GM18502 (cell line): ENCODE measurements around the gene ARRB2.
"Not testable (repeated sequence)": the region's sequence is repeated elsewhere in the genome, so short reads cannot be mapped to it uniquely, and the experiment has no call there.

ENCODE experiments used
- ATAC-seq: cut with Tn5 transposase; IDR thresholded peaks from one replicate; pipeline ENCODE4 v1.9.1; 2021; ENCODE audit warnings: mild to moderate bottlenecking; ENCODE audit not compliant: unreplicated experiment, poor library complexity

ARRB2 gene

GRCh38 chr17:4699401-4700056 lies 10.9 kb upstream of the ARRB2 start:
- not testable (repeated sequence) for ATAC-seq

GRCh38 chr17:4701116-4701515 lies 9.3 kb upstream of the ARRB2 start:
- ATAC-seq, result no peak

- no peak for ATAC-seq
These were observed 7.1 kb upstream of the ARRB2 start for GRCh38 chr17:4703330-4703691.

DNA sequence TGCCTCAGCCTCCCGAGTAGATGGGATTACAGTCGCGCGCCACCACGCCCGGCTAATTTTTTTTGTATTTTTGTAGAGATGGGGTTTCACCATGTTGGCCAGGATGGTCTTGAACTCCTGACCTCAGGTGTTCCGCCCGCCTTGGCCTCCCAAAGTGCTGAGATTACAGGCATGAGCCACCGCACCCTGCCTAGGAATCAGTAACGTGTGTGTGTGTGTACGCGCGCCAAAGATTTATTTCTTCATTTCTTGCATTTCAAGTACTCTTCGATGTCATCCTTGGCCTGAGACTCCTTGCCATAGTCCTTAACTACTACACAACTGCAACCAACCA lies 5.9 kb upstream of the ARRB2 start:
- ATAC-seq, result not testable (repeated sequence)

DNA sequence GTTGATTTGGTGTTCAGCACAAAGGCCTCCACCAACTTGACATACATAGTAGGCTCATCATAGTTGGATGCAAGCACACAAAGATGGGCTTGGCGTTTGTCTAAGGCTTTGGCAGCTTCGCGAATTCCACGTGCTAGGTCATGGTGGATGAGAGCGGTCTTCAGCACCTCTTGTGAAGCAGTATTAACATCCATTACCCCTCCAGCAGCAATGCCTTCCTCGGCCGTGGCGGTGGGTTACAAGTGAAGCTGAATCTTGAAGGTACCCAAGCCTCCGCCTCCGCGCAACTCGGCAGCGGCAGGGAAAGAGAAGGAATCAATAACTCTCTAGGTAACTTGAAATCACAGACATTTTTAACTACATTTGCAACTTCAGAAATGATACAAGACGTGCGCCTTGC lies 5.4 kb upstream of the ARRB2 start:
- ATAC-seq, result no peak

- no peak for ATAC-seq
These were observed 4.3 kb upstream of the ARRB2 start for GRCh38 chr17:4706121-4706520.

DNA sequence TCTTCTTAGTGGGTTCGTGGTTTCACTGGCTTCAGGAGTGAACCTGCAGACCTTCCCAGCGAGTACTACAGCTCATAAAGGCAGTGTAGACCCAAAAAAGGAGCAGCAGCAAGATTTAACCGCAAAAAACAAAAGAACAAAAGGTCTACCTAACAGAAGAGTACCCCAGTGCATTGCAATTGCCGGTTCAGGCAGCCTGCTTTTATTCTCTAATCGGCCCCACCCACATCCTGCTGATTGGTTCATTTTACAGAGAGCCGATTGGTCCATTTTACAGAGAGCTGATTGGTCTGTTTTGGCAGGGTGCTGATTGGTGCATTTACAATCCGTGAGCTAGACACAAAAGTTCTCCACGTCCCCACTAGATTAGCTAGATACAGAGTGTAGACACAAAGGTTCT lies 2.0 kb upstream of the ARRB2 start:
- no peak for ATAC-seq

DNA sequence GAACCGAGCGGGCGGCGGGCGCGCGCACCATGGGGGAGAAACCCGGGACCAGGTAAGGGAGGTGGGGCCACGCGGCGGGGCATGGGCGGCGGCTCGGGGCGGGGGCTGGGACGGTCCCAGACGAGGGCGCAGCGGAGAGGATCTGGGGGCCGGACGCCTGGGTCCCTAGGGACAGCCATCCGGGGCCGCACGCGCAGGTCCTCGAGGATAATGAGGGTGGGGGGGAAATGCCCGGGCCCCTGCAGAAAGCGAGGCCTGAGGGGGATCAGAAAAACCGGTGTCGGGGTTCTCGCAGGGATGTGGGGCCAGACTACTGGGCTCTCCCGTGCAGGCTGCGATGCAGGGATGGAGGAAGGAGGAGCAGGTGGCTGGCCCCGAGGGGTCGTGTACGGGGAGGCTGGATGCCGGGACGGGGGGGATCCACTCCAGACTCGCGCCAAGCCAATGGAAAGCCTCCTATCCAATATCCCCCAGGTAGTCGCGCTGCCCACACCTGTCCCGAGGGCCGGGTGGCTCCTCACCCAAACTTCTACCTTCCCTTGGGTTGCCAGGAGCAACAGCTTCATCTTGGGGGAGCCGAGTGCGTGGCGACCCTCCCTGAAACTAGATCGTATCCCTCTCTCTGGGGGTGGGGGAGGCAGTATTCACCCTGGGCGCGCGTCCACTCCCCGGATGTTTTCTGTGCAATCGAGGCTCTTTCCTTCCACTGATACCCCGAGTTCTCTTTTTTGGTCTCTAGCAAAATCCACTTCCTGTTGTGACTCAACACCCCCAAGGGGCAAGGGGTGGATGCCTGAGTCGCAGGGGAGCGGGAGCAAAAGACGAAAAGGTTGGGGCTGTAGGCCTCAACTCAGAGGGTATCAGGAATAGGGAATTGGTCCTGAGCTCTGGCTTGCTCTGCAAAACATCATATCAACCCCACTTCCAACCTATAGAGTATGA lies 532 bp downstream of the ARRB2 start:
- no peak for ATAC-seq

DNA sequence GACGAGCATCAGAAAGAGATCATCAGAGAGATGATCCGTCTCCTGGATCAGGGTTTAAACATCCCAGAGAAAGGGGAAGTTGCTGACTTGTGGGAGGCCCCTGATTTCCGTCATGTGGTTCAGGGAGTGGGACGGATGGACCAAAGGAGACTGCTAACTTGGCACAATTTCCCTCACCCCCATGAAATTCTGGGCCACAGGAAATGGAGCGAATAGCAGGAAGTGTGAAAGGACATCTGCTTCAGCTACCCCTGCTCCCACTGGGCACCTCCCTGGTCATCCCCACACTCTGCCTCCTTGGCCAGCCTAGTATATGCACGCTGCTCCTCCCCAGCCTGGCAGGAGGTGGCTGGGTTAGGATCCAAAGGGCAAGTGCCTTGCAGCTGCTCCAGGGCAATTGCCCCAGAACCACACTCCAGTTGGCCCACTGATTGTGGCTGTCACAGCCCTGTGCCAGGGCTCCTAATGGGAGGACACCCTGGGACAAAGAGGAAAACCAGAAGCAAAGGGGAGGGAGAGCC lies 1.3 kb downstream of the ARRB2 start:
- no peak for ATAC-seq

DNA sequence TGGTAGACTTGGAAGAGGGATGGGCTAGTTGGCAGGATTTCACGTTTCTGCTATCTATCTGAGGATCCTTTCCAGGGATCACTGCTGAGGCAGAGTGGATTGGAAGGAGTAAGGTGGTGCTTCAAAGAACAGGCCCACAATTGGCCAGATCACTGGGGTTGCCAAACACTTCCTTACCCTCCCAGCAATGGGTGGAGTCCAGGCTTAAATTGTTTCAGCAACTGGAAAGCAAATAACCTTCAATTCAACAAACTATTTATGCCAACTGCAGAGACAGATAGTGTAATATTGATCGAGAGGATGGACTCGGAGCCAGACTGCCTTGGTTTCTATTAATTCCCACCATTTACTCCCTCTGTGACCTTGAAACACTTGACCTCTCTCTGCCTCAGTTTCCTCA lies 2.1 kb downstream of the ARRB2 start:
- no peak for ATAC-seq

GRCh38 chr17:4714340-4715062 lies 4.1 kb downstream of the ARRB2 start:
- not testable (repeated sequence) for ATAC-seq

DNA sequence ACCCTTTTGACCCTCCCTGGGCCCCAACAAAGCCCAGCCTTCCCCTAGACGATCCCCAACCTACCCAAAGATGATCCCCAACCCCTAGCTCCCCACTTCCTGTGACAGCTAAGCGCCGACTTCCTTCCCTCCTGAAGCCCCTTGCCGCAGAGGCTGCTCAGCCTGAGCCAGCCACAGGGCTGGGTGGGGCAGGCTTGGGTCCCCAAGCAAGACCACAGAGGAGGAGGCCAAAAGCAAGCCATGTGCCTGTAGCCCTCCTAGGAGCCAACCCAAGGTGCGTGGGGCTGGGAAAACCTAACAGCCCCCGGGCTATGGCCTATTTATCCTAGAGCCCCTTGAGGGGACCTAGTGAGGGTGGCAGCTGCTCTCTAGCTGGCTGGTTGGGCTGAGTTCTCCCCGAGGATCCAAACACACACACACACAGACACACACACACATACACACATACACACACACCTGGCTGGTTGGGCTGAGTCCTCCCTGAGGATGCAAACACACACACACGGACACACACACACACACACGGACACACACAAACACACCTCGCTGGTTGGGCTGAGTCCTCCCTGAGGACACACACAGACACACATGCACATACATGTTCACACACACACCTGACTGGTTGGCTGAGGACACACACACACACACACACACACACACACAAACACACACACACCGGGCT lies 4.8 kb downstream of the ARRB2 start:
- no peak for ATAC-seq

DNA sequence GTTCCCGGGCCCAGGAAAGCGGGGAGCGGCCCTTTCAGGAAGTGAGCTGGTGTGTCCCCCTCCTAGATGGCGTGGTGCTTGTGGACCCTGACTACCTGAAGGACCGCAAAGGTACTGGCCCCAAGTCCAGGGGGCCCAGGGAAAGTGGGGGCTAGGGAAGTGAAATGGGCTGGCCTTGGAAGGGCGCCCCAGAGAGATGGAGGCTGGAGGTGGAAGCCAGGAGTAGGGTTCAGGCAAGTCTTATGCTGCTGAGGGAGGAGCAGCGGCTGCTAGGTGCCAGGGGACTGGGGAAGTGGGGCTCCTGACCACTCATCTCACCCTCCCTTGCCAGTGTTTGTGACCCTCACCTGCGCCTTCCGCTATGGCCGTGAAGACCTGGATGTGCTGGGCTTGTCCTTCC lies 5.6 kb downstream of the ARRB2 start:
- ATAC-seq, result no peak

DNA sequence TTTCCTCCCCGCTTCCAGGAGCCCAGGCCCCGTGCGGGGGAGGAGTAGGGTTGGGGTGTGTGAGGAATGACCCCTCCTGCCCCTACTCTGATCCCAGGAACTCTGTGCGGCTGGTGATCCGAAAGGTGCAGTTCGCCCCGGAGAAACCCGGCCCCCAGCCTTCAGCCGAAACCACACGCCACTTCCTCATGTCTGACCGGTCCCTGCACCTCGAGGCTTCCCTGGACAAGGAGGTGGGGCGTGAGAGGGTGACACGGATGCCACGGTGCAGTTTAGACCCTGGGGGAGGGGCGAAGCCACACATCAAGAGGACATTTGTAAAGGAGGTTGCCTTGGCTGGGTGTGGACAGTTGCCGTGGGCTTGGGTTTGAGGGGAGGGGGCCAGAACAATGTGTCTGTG lies 7.4 kb downstream of the ARRB2 start:
- ATAC-seq, result no peak

GRCh38 chr17:4718276-4718675 lies 7.8 kb downstream of the ARRB2 start:
- no peak for ATAC-seq

- ATAC-seq, result no peak
These were observed 8.7 kb downstream of the ARRB2 start for GRCh38 chr17:4719146-4719545.

DNA sequence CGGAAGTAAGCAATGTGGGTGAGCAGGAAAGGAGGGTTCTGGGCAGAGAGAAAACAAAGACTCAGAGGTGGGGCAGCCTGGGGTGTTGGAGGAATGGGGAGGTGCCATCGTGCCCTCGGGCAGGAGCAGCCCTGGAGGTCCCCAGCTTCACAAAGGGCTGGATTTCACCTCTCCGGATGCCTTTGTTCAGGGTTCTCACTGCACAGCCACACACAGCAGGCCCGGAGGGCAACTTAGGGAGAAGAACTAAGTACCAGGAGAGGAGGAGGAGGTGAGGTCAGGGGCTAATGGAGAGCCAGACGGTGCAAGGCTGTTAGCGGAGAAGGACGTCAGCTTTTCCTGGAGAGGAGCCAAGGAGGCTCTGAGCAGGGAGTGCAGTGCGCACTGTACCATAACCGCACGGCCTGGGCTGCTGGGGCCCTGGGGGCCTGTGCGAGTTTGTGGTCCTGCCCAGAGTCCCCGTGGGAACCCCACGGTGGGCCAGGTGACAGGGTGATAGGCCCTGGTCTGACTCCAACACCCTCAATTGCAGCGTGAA lies 9.3 kb downstream of the ARRB2 start:
- ATAC-seq, result no peak

DNA sequence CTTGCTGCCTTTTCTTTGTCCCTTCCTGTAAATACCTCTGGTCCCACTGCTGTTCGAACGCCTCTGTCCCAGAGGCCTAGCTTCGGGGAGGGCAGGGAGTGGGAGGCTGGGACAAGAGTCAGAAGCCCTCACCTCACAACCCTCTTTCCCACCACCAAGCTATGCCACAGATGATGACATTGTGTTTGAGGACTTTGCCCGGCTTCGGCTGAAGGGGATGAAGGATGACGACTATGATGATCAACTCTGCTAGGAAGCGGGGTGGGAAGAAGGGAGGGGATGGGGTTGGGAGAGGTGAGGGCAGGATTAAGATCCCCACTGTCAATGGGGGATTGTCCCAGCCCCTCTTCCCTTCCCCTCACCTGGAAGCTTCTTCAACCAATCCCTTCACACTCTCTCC lies 10.4 kb downstream of the ARRB2 start:
- no peak for ATAC-seq

DNA sequence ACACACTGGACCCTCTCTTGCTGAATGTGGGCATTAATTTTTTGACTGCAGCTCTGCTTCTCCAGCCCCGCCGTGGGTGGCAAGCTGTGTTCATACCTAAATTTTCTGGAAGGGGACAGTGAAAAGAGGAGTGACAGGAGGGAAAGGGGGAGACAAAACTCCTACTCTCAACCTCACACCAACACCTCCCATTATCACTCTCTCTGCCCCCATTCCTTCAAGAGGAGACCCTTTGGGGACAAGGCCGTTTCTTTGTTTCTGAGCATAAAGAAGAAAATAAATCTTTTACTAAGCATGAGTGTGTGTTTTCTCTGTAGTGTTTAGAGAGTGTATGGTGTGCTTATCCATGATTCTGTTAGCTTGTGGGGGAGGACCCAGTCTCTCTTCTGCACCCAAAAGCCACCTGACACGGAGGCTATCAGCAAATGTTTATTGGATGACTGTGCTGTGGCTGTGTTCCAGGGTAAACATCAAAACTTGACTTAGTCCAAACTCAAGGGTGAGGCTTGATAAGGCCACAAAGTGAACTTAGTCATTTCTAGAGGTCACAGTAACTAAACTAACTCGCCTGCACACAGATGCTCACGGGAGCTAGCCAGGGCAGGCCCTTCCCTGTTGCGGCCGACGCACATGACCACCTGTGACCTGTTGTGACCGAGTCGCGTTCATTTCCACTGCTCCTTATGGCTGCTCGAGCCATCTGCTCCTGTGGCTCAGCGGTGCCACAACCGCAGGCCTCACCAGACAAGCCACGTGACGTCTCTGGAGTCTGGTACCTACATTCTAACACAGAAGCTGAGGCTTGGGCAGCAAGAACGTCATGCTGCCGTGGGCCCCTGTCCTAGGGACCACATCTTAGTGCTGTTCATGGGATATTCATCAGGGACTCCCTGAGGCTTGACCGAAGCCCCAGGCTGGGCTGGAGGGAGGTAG lies 11.0 kb downstream of the ARRB2 start:
- no peak for ATAC-seq
